ENCODE data around the gene ECM1. TPM values are rescaled to one million over a fixed set of nuclear protein-coding genes. Genes with fewer than 3 reads are reported as not detected.
A peak's percentile ranks its signal among the peaks of the same experiment; 100 is the strongest.

Gene ECM1
- total RNA-seq, 1 donor from 2014 or later: 1.9 TPM

GRCh38 chr1:150558761-150559655 is 51.1 kb downstream of the ECM1 start:
- peaks cover 5% of the 10 kb centered on the region for H3K36me3 Mint-ChIP-seq (ENCODE audit: low read depth)
- intact Hi-C loops (cut with micrococcal nuclease): no loop called here
- H3K4me3 Mint-ChIP-seq: no peak overlapping the region
- H3K27ac Mint-ChIP-seq: no peak overlapping the region
- peaks cover 39% of the 10 kb centered on the region for H3K4me1 Mint-ChIP-seq (ENCODE audit: low read depth)
- H3K27me3 Mint-ChIP-seq (ENCODE audit: insufficient read depth): no peaks in the 10 kb centered on the region
- DNase-seq (ENCODE audit: low spot score): no peak
- no peaks in the 10 kb centered on the region for H3K9me3 Mint-ChIP-seq

GRCh38 chr1:150559656-150560010 is 51.7 kb downstream of the ECM1 start:
- intact Hi-C loops (cut with micrococcal nuclease): loop anchor here (1.0 to 10.0 kb wide), 10 partner anchors 72 to 598 kb away; partner anchors contain the start of genes CDC42SE1, GOLPH3L, MINDY1 and TARS2
- Mint-ChIP-seq H3K27me3 (ENCODE audit: insufficient read depth) (no peaks in the 10 kb centered on the region), H3K36me3 (ENCODE audit: low read depth) (peaks cover 5% of the 10 kb centered on the region), H3K4me3 (peak overlapping the region; percentile 98), H3K9me3 (no peaks in the 10 kb centered on the region), H3K27ac (no peak overlapping the region), H3K4me1 (ENCODE audit: low read depth) (peaks cover 42% of the 10 kb centered on the region)
- DNase-seq (ENCODE audit: low spot score): no peak

- H3K27me3 Mint-ChIP-seq (ENCODE audit: insufficient read depth): no peaks in the 10 kb centered on the region
- peak; percentile 68 for DNase-seq (ENCODE audit: low spot score)
- H3K4me1 Mint-ChIP-seq (ENCODE audit: low read depth): peaks cover 46% of the 10 kb centered on the region
- H3K36me3 Mint-ChIP-seq (ENCODE audit: low read depth): peaks cover 6% of the 10 kb centered on the region
- no peaks in the 10 kb centered on the region for H3K9me3 Mint-ChIP-seq
- peak overlapping the region; percentile 98 for H3K27ac Mint-ChIP-seq
- H3K4me3 Mint-ChIP-seq: peak overlapping the region; percentile 98
- intact Hi-C loops (cut with micrococcal nuclease): loop anchor here (1.0 to 10.0 kb wide), 10 partner anchors 73 to 597 kb away; partner anchors contain the start of genes CDC42SE1, GOLPH3L, MINDY1 and TARS2
Measured at GRCh38 chr1:150560011-150560438, 52.1 kb downstream of the ECM1 start.

- no peaks in the 10 kb centered on the region for H3K27me3 Mint-ChIP-seq (ENCODE audit: insufficient read depth)
- peak; percentile 80 for DNase-seq (ENCODE audit: low spot score)
- peak overlapping the region; percentile 98 for H3K4me3 Mint-ChIP-seq
- peaks cover 2% of the 10 kb centered on the region for H3K36me3 Mint-ChIP-seq (ENCODE audit: low read depth)
- peak overlapping the region; percentile 98 for H3K27ac Mint-ChIP-seq
- intact Hi-C loops (cut with micrococcal nuclease): loop anchor here (1.0 to 10.0 kb wide), 13 partner anchors 61 to 597 kb away; partner anchors contain the start of genes ARNT, CDC42SE1, ENSA and GOLPH3L
- H3K9me3 Mint-ChIP-seq: no peaks in the 10 kb centered on the region
- H3K4me1 Mint-ChIP-seq (ENCODE audit: low read depth): peaks cover 51% of the 10 kb centered on the region
Measured at GRCh38 chr1:150560576-150561253, 52.8 kb downstream of the ECM1 start.

- H3K4me1 Mint-ChIP-seq (ENCODE audit: low read depth): peaks cover 58% of the 10 kb centered on the region
- H3K27me3 Mint-ChIP-seq (ENCODE audit: insufficient read depth): no peaks in the 10 kb centered on the region
- intact Hi-C loops (cut with micrococcal nuclease): loop anchor here (1.0 to 10.0 kb wide), 10 partner anchors 60 to 596 kb away; partner anchors contain the start of genes ARNT, CDC42SE1, ENSA and GOLPH3L
- H3K36me3 Mint-ChIP-seq (ENCODE audit: low read depth): peaks cover 1% of the 10 kb centered on the region
- DNase-seq (ENCODE audit: low spot score): peak; percentile 63
- peak overlapping the region; percentile 98 for H3K4me3 Mint-ChIP-seq
- peak overlapping the region; percentile 98 for H3K27ac Mint-ChIP-seq
- H3K9me3 Mint-ChIP-seq: no peaks in the 10 kb centered on the region
Measured at GRCh38 chr1:150561254-150561973, 53.5 kb downstream of the ECM1 start.

- intact Hi-C loops (cut with micrococcal nuclease): loop anchor here (1.0 to 10.0 kb wide), 12 partner anchors 49 to 595 kb away; partner anchors contain the start of genes ARNT, CDC42SE1, ENSA and GOLPH3L
- no peaks in the 10 kb centered on the region for H3K27me3 Mint-ChIP-seq (ENCODE audit: insufficient read depth)
- H3K9me3 Mint-ChIP-seq: no peaks in the 10 kb centered on the region
- peak overlapping the region; percentile 98 for H3K27ac Mint-ChIP-seq
- peak; percentile 91 for DNase-seq (ENCODE audit: low spot score)
- H3K4me1 Mint-ChIP-seq (ENCODE audit: low read depth): peaks cover 64% of the 10 kb centered on the region
- H3K36me3 Mint-ChIP-seq (ENCODE audit: low read depth): peaks cover 1% of the 10 kb centered on the region
- H3K4me3 Mint-ChIP-seq: peak overlapping the region; percentile 98
Measured at GRCh38 chr1:150561974-150562445, 54.1 kb downstream of the ECM1 start.

GRCh38 chr1:150562446-150563339 is 54.8 kb downstream of the ECM1 start:
- DNase-seq (ENCODE audit: low spot score): peak; percentile 81
- Mint-ChIP-seq H3K9me3 (no peaks in the 10 kb centered on the region), H3K27me3 (ENCODE audit: insufficient read depth) (no peaks in the 10 kb centered on the region), H3K4me1 (ENCODE audit: low read depth) (peaks cover 70% of the 10 kb centered on the region), H3K36me3 (ENCODE audit: low read depth) (peaks cover 1% of the 10 kb centered on the region), H3K4me3 (peak overlapping the region; percentile 98), H3K27ac (peak overlapping the region; percentile 98)
- intact Hi-C loops (cut with micrococcal nuclease): loop anchor here (1.0 to 10.0 kb wide), 6 partner anchors 17 to 595 kb away; partner anchors contain the start of genes CDC42SE1, MCL1 and TNFAIP8L2

Other genes with a start within 250 kb of the ECM1 start
- gene APH1A, start 239.1 kb upstream of the ECM1 start, total RNA-seq: 102 and 111 TPM in 2 replicates
- 1.6 TPM in 2 replicates for gene C1orf54, start 235.3 kb upstream of the ECM1 start, total RNA-seq
- gene CIART, start 225.6 kb upstream of the ECM1 start, total RNA-seq: 3.4 TPM in 2 replicates
- gene MRPS21, start 214.2 kb upstream of the ECM1 start, total RNA-seq: 81.4 and 85.2 TPM in 2 replicates
- 92.7 and 98.5 TPM in 2 replicates for gene PRPF3, start 186.6 kb upstream of the ECM1 start, total RNA-seq
- 24.4 and 24.7 TPM in 2 replicates for gene RPRD2, start 144.0 kb upstream of the ECM1 start, total RNA-seq
- gene TARS2, start 20.7 kb upstream of the ECM1 start, total RNA-seq: 77.3 and 77.4 TPM in 2 replicates
- gene FALEC, start 7.6 kb downstream of the ECM1 start, total RNA-seq: not detected in 2 replicates
- gene ADAMTSL4, start 41.3 kb downstream of the ECM1 start, total RNA-seq: 1.2 and 1.3 TPM in 2 replicates
- 311 and 317 TPM in 2 replicates for gene MCL1, start 71.5 kb downstream of the ECM1 start, total RNA-seq
- 282 and 285 TPM in 2 replicates for gene ENSA, start 121.5 kb downstream of the ECM1 start, total RNA-seq
- 19.1 and 20.5 TPM in 2 replicates for gene GOLPH3L, start 189.0 kb downstream of the ECM1 start, total RNA-seq
- not detected in 2 replicates for gene HORMAD1, start 212.8 kb downstream of the ECM1 start, total RNA-seq